ELR (cell line): ENCODE data around the gene NLRP3.
A peak's percentile ranks its signal among the peaks of the same experiment; 100 is the strongest.
"Not testable (repeated sequence)": the region's sequence is repeated elsewhere in the genome, so short reads cannot be mapped to it uniquely, and the experiment has no call there.

Experiments used
- DNase-seq: peaks from one replicate; pipeline ENCODE4 v3.0.0-alpha.2; 2015; ENCODE audit warnings: low read depth

The NLRP3 gene

GRCh38 chr1:247390996-247391395 is 25.0 kb upstream of the NLRP3 start:
- no peak for DNase-seq

- no peak for DNase-seq
Measured at GRCh38 chr1:247392088-247392487, 23.9 kb upstream of the NLRP3 start.

- DNase-seq = not testable (repeated sequence)
Measured at GRCh38 chr1:247395075-247395474, 20.9 kb upstream of the NLRP3 start.

GRCh38 chr1:247400685-247401084 is 15.3 kb upstream of the NLRP3 start:
- no peak for DNase-seq

GRCh38 chr1:247401310-247402119 is 14.5 kb upstream of the NLRP3 start:
- peak; percentile 38 for DNase-seq

GRCh38 chr1:247402120-247402675 is 13.8 kb upstream of the NLRP3 start:
- no peak for DNase-seq

- DNase-seq = no peak
Measured at GRCh38 chr1:247406014-247406656, 9.8 kb upstream of the NLRP3 start.

- peak; percentile 58 for DNase-seq
Measured at GRCh38 chr1:247407180-247407616, 8.8 kb upstream of the NLRP3 start.

- DNase-seq = no peak
Measured at GRCh38 chr1:247408100-247408499, 7.9 kb upstream of the NLRP3 start.

- DNase-seq = peak; percentile 6
Measured at GRCh38 chr1:247409869-247410544, 6.0 kb upstream of the NLRP3 start.

- DNase-seq = no peak
Measured at GRCh38 chr1:247411621-247412327, 4.2 kb upstream of the NLRP3 start.

GRCh38 chr1:247417831-247418230 is 1.9 kb downstream of the NLRP3 start:
- no peak for DNase-seq

- no peak for DNase-seq
Measured at GRCh38 chr1:247419336-247419735, 3.4 kb downstream of the NLRP3 start.

GRCh38 chr1:247421074-247421473 is 5.1 kb downstream of the NLRP3 start:
- DNase-seq = peak; percentile 47

- DNase-seq = no peak
Measured at GRCh38 chr1:247429496-247429895, 13.5 kb downstream of the NLRP3 start.

- DNase-seq = no peak
Measured at GRCh38 chr1:247430434-247430833, 14.5 kb downstream of the NLRP3 start.

GRCh38 chr1:247431643-247432042 is 15.7 kb downstream of the NLRP3 start:
- no peak for DNase-seq

- DNase-seq = no peak
Measured at GRCh38 chr1:247434005-247434404, 18.0 kb downstream of the NLRP3 start.

- peak; percentile 44 for DNase-seq
Measured at GRCh38 chr1:247435030-247435758, 19.2 kb downstream of the NLRP3 start.

GRCh38 chr1:247435759-247436147 is 19.8 kb downstream of the NLRP3 start:
- DNase-seq = no peak
